Testis (tissue), 3 donors: ENCODE data around the gene SPACDR. TPM values are rescaled to one million over a fixed set of nuclear protein-coding genes. Genes with fewer than 3 reads are reported as not detected.

Experiments used
- DNase-seq: peaks from one replicate; pipeline ENCODE4 v3.0.0-alpha.2; 2019
- H3K27ac ChIP-seq, 2 donors: fragments of 200-600 bp; sonication (generic); one replicate each; pipeline ENCODE4 v1.5.1; 2019
- H3K27me3 ChIP-seq: fragments of 200-600 bp; sonication (generic); one replicate; pipeline ENCODE4 v1.5.1; 2019
- H3K36me3 ChIP-seq: fragments of 200-600 bp; sonication (generic); one replicate; pipeline ENCODE4 v1.5.1; 2017; ENCODE audit warnings: low read depth; ENCODE audit errors: missing control alignments
- H3K4me1 ChIP-seq: fragments of 200-600 bp; sonication (generic); one replicate; pipeline ENCODE4 v1.5.1; 2019
- H3K4me3 ChIP-seq, 2 donors: fragments of 200-600 bp; sonication (generic); one replicate each; pipeline ENCODE4 v1.5.1; 2017 to 2019
- H3K9me3 ChIP-seq: fragments of 200-600 bp; sonication (generic); one replicate; pipeline ENCODE4 v1.5.1; 2017
- POLR2A ChIP-seq: fragments of 450-650 bp; IDR thresholded peaks from one replicate; pipeline ENCODE4 v1.6.1; 2017; ENCODE audit warnings: antibody characterized with exemption, mild to moderate bottlenecking, moderate library complexity
- WGBS, 2 donors: methylation state at CpG; one replicate each; pipeline ENCODE4 v1.1.5; 2018; 5-methylcytosine and 5-hydroxymethylcytosine counted together
- intact Hi-C: fragments of 100-400 bp; cut with DNase I; formaldehyde crosslinking; loops from one replicate; pipeline ENCODE4 v1.15.1; 2023; ENCODE audit warnings: low total_unique reads
- polyA plus RNA-seq: library from polyadenylated mRNA; stranded (reverse); fragments of 350-450 nt; fragmentation: Illumina TruSeq; extraction: RNeasy Lipid Tissue Mini Kit (QIAGEN cat#74804); gene quantifications from one replicate; pipeline ENCODE4 v1.2.3, GENCODE V29; 2014; ENCODE audit warnings: low read depth, low replicate concordance; ENCODE audit not compliant: insufficient read depth
- total RNA-seq, 2 donors: library from RNA; depleted of rRNA; stranded (reverse); fragments of >200 nt; gene quantifications; one replicate each; pipeline ENCODE4 v1.2.3, GENCODE V29; 2016
- TF ChIP-seq, protein P1 (sequence below), 3 experiments: fragments of 450-650 bp in 2 of 3; fragments of 200-600 bp in 1 of 3; sonication (generic) in 1 of 3; IDR thresholded peaks; one replicate each; pipeline ENCODE4 v1.5.1; 2016 to 2019; ENCODE audit warnings: antibody characterized with exemption in 3 of 3, mild to moderate bottlenecking in 2 of 3, moderate library complexity in 1 of 3

Gene SPACDR
- total and polyA plus RNA-seq, 3 donors from 2014 or later, result 34.0 to 84.9 (median 45.8) TPM

DNA sequence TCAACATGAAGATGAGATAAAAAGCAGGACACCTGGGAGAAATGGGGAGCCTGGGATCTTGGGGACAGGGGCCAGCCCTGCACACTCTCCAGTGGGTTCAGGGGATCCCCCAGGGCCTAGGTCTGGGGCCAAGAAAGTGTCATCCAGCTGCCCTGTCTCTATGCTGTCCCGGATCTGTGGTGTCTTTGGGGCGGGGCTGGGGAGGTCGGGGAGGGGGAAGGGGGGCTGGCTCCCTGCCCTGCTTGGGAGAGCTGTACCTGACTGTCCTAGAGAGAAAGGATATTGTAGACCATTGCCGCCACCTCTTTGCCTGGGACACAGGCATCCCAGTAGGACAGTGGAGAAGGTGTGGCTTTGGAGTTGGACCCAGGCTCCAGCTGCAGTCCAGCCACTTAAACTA lies 7.0 kb upstream of the SPACDR start:
- Histone ChIP-seq H3K27ac (no peak overlapping the region), H3K9me3 (no peaks in the 10 kb centered on the region), H3K4me3 (no peak overlapping the region), H3K36me3 (no peaks in the 10 kb centered on the region), H3K27me3 (no peaks in the 10 kb centered on the region), H3K4me1 (peaks cover 57% of the 10 kb centered on the region)
- intact Hi-C loops, result no loop called here
- DNase-seq, result no peak
- WGBS, 2 donors, result 56% methylated on average over 4 of the region's 4 CpGs; no CpG with 5 or more reads in 1 of the 2 donors
- TF ChIP-seq, protein P1, sequence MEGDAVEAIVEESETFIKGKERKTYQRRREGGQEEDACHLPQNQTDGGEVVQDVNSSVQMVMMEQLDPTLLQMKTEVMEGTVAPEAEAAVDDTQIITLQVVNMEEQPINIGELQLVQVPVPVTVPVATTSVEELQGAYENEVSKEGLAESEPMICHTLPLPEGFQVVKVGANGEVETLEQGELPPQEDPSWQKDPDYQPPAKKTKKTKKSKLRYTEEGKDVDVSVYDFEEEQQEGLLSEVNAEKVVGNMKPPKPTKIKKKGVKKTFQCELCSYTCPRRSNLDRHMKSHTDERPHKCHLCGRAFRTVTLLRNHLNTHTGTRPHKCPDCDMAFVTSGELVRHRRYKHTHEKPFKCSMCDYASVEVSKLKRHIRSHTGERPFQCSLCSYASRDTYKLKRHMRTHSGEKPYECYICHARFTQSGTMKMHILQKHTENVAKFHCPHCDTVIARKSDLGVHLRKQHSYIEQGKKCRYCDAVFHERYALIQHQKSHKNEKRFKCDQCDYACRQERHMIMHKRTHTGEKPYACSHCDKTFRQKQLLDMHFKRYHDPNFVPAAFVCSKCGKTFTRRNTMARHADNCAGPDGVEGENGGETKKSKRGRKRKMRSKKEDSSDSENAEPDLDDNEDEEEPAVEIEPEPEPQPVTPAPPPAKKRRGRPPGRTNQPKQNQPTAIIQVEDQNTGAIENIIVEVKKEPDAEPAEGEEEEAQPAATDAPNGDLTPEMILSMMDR (IDR thresholded peaks at IDR 0.05), result no peak
- TF ChIP-seq POLR2A, result no peak

DNA sequence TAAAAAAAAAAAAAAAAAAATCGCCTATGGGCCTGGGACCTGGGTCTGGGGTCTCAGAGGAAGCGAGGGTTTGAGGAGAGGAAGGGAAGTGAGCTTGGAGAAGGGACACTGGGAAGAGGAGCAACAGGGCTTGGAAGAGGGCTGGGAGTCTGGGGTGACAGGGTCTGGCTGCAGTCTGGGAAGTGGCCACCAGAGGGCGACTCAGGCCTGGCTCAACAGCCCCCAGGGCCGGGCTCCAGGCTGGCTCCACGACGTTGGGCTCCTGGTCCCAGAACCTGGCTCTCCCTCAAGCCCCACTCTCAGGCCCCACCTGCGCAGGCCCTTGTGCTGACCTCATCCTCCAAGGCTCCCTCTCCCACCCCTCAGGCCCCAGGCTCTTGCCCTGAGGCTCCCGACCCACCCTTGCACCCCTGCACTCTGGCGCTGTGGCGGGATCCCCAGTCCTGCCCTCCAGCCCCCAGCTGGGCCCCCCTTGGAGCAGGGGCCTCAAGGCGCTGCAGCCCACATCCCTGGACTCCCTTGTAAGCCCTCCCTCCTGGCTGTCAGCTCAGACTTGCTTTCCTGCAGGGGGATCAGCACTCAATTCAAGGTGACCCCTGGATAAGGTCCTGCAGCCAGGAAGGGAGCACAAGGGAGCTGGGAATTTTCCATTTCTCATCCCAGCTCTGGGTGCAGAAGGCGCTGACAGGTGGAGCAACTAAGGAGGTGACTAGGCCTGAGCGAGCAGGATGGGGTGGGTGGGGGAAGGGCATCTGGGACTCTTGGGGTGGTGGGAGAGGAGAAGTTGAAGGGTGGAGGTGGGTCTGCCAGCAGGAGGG lies 5.4 kb upstream of the SPACDR start:
- no peak overlapping the region for H3K27ac ChIP-seq
- H3K4me1 ChIP-seq, result peaks cover 45% of the 10 kb centered on the region
- no peaks in the 10 kb centered on the region for H3K27me3 ChIP-seq
- TF ChIP-seq POLR2A, result no peak
- TF ChIP-seq, protein P1 (IDR thresholded peaks at IDR 0.05), result peak; percentile 88 to 98 (median 97)
- DNase-seq, result peak; percentile 93
- no peaks in the 10 kb centered on the region for H3K9me3 ChIP-seq
- H3K4me3 ChIP-seq, result no peak overlapping the region
- 33 to 36% methylated on average over 11 to 13 of the region's 13 CpGs for WGBS, 2 donors
- H3K36me3 ChIP-seq, result no peaks in the 10 kb centered on the region
- intact Hi-C loops, result loop anchor here (5.0 kb wide), 1 partner anchor 223 kb away; the partner anchor contains the start of gene GIGYF1

DNA sequence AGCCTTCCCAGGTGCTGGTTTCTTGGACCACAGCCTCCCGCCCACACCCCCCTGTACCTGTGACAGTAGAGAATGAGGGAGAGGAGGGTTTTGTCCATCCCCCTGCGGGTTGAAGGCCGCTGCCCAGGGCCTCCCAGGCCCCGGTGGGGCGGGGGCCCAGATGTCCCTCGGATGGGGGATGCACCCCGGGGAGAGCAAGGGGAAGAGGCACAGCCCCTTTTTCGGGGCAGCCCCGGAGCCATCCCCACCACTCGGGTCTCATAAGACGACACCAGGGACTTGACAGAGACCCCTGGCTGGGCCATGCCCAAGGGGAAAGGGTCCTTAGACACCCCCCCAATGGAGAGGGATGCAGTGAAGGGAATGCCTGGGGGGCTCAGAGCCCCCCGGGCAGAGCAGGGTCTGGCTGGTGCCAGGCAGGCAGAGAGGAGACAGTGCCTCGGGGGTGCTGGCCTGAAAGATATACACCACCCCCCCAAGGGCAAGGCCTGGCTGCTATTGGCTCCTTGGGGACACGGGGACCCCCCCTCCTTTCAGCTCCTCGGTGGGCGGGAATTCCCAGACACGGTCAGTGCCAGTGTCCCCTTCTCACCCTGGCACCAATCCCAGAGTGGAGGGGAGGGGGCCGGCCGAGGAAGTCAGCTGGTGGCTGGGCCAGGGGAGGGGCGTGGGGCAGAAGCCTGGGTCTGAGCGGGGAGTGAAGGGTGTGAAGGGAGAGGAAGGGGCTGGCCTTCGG lies 3.7 kb upstream of the SPACDR start:
- Histone ChIP-seq H3K27ac (peak overlapping the region; percentile 24 to 63), H3K9me3 (no peaks in the 10 kb centered on the region), H3K4me1 (peaks cover 33% of the 10 kb centered on the region), H3K36me3 (no peaks in the 10 kb centered on the region), H3K27me3 (no peaks in the 10 kb centered on the region), H3K4me3 (no peak overlapping the region)
- WGBS, 2 donors, result 56 to 80% methylated on average over 2 to 22 of the region's 22 CpGs
- no peak for TF ChIP-seq POLR2A
- TF ChIP-seq, protein P1 (IDR thresholded peaks at IDR 0.05), result no peak
- intact Hi-C loops, result loop anchor here (5.0 kb wide), 1 partner anchor 224 kb away; the partner anchor contains the start of gene GIGYF1
- DNase-seq, result no peak

DNA sequence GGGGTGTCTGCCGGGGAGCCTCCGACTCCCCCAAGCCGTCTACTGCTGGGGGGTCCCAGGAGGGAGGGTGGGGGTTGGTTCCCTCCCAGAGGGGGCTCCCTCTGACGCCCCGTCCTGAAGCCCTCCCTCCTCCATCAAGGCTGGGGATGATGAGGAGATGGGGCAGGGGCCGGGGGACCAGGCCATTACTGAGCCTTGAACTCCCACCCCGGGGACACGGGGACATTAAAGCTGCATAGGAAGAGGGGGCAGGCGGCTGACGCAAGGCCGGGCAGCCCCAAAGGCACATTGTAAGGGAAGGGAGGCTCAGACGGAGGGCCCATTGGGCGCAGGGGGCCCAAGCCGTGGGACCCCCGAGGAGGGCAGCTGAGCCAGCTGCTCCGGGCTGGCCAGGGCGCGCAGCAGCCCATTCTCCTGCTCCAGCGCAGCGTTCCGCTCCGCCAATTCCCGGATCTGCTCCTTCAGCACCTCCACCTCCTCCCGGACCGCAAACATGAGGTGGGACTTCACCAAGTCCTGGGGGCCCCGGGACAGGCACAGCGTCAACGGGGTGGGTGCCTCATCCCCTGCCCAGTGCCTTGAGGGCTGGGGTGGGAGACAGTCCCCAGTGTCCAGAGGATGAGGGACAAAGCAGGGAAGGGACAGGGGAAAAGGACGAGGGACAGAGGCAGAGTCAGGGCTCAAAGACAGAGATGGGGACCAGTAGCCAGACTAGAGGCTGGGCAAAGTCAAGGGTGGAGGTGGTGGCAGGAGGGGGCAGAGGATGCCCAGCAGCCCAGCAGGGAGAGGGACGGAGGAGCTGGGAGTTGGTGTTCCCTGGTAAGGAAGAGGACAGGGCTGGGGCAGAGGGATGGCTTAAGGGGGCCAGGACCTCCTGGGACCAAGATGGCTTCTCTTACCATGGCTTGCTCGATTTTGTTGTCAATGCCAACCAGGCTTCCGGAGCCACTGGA lies 2.9 kb upstream of the SPACDR start:
- intact Hi-C loops, result loop anchor here (5.0 kb wide), 1 partner anchor 225 kb away; the partner anchor contains the start of gene GIGYF1
- 62 to 69% methylated on average over 10 to 32 of the region's 32 CpGs for WGBS, 2 donors

More for the DNA sequence above, 2.9 kb upstream of the SPACDR start:
- no peaks in the 10 kb centered on the region for H3K9me3 ChIP-seq
- H3K36me3 ChIP-seq, result no peaks in the 10 kb centered on the region
- H3K4me3 ChIP-seq, result no peak overlapping the region
- H3K27me3 ChIP-seq, result no peaks in the 10 kb centered on the region
- TF ChIP-seq POLR2A, result no peak
- TF ChIP-seq, protein P1 (IDR thresholded peaks at IDR 0.05), result no peak
- peaks cover 24% of the 10 kb centered on the region for H3K4me1 ChIP-seq
- DNase-seq, result no peak
- H3K27ac ChIP-seq, result peak overlapping the region; percentile 63 to 80
